Stimulated activated CD8-positive, alpha-beta memory T cell treated with anti-CD3 and anti-CD28 coated beads, Interleukin-7, amount 100 ng/mL, for 48 hours (primary cell): ENCODE data around the gene OVCA2.

Source experiments
- DNase-seq, 2 donors: peaks; one replicate each; pipeline ENCODE4 v3.0.0-alpha.2; 2020; ENCODE audit warnings: low read depth in 1 of 2; ENCODE audit errors: extremely low read depth in 1 of 2

The OVCA2 gene

GRCh38 chr17:2082003-2082781 lies 40.4 kb downstream of the OVCA2 start:
- no peak for DNase-seq

GRCh38 chr17:2083613-2084035 lies 41.8 kb downstream of the OVCA2 start:
- no peak for DNase-seq

- no peak for DNase-seq
These were observed 42.4 kb downstream of the OVCA2 start for GRCh38 chr17:2084036-2084765.

- DNase-seq, result no peak
These were observed 43.2 kb downstream of the OVCA2 start for GRCh38 chr17:2084766-2085647.

GRCh38 chr17:2085648-2085949 lies 43.8 kb downstream of the OVCA2 start:
- no peak for DNase-seq

- no peak for DNase-seq
These were observed 44.5 kb downstream of the OVCA2 start for GRCh38 chr17:2086306-2086705.

- DNase-seq, result peak; percentile 45 to 47
These were observed 45.9 kb downstream of the OVCA2 start for GRCh38 chr17:2087597-2088211.

- no peak for DNase-seq
These were observed 47.2 kb downstream of the OVCA2 start for GRCh38 chr17:2089021-2089422.

GRCh38 chr17:2090210-2090641 lies 48.4 kb downstream of the OVCA2 start:
- DNase-seq, result no peak

- DNase-seq, result no peak
These were observed 49.1 kb downstream of the OVCA2 start for GRCh38 chr17:2090804-2091534.

- no peak for DNase-seq
These were observed 50.4 kb downstream of the OVCA2 start for GRCh38 chr17:2092253-2092652.
